Neural cell (in vitro differentiated cells): ENCODE results near the gene DDX31. TPM values are rescaled to one million over a fixed set of nuclear protein-coding genes. Genes with fewer than 3 reads are reported as not detected.

Source experiments
- H2AFZ ChIP-seq: fragments of 200-600, 300-800 bp; sonication (generic), shearing (Covaris generic); 2 replicates; pipeline ENCODE4 v1.6.0; 2014; ENCODE audit warnings: low read depth, mild to moderate bottlenecking, antibody characterized with exemption, low read length, moderate library complexity
- H3F3A ChIP-seq: fragments of 200-600 bp; shearing (Covaris generic); 2 replicates; pipeline ENCODE4 v1.6.1; 2016; ENCODE audit warnings: mild to moderate bottlenecking, moderate library complexity, mixed read lengths, antibody characterized with exemption, low read length; ENCODE audit not compliant: insufficient read depth, poor library complexity, severe bottlenecking
- H3K27ac ChIP-seq: fragments of 200-600, 300-800 bp; sonication (generic), shearing (Covaris generic); 2 replicates; pipeline ENCODE4 v1.5.1; 2014; ENCODE audit warnings: mild to moderate bottlenecking, low read length, moderate library complexity
- H3K27me3 ChIP-seq: fragments of 300-800, 200-600 bp; sonication (generic), shearing (Covaris generic); 2 replicates; pipeline ENCODE4 v1.6.0; 2014; ENCODE audit warnings: mild to moderate bottlenecking, low read depth, low read length, moderate library complexity; ENCODE audit not compliant: insufficient read depth
- H3K36me3 ChIP-seq: fragments of 300-800, 200-600 bp; sonication (generic), shearing (Covaris generic); 2 replicates; pipeline ENCODE4 v1.5.1; 2014; ENCODE audit warnings: mild to moderate bottlenecking, antibody characterized with exemption, low read length, moderate library complexity; ENCODE audit not compliant: insufficient read depth
- H3K4me2 ChIP-seq: fragments of 300-800, 200-600 bp; sonication (generic), shearing (Covaris generic); 2 replicates; pipeline ENCODE4 v1.6.0; 2014; ENCODE audit warnings: mild to moderate bottlenecking, low read length
- H3K4me3 ChIP-seq: fragments of 300-800, 200-600 bp; sonication (generic), shearing (Covaris generic); 2 replicates; pipeline ENCODE4 v1.5.1; 2014; ENCODE audit warnings: mild to moderate bottlenecking, low read length, moderate library complexity
- H3K79me2 ChIP-seq: fragments of 200-600 bp; shearing (Covaris generic); replicated peaks from 2 replicates; pipeline ENCODE4 v1.6.0; 2014; ENCODE audit warnings: mild to moderate bottlenecking, low read length, moderate library complexity; ENCODE audit not compliant: insufficient read depth
- H3K9ac ChIP-seq: fragments of 300-800, 200-600 bp; sonication (generic), shearing (Covaris generic); 2 replicates; pipeline ENCODE4 v1.6.1; 2016; ENCODE audit warnings: mild to moderate bottlenecking, low read length, mixed read lengths
- H3K9me2 ChIP-seq: fragments of 200-600 bp; shearing (Covaris generic); 2 replicates; pipeline ENCODE4 v1.6.1; 2016; ENCODE audit warnings: mild to moderate bottlenecking, low read length, mixed read lengths; ENCODE audit not compliant: insufficient read depth
- H3K9me3 ChIP-seq: fragments of 200-600, 300-800 bp; sonication (generic), shearing (Covaris generic); 2 replicates; pipeline ENCODE4 v1.6.1; 2016; ENCODE audit warnings: mild to moderate bottlenecking, mixed run types, low read length, moderate library complexity, mixed read lengths
- H4K20me1 ChIP-seq: fragments of 200-600 bp; shearing (Covaris generic); 2 replicates; pipeline ENCODE4 v1.6.1; 2016; ENCODE audit warnings: mild to moderate bottlenecking, mixed run types; ENCODE audit not compliant: insufficient read depth
- CTCF ChIP-seq: fragments of 450-650 bp; IDR thresholded peaks from 2 replicates; pipeline ENCODE4 v1.5.1; 2014; ENCODE audit warnings: antibody characterized with exemption, mild to moderate bottlenecking, moderate library complexity; ENCODE audit not compliant: poor library complexity, severe bottlenecking
- EP300 ChIP-seq: fragments of 450-650 bp; conservative IDR thresholded peaks from 2 replicates; pipeline ENCODE4 v1.6.1; 2014; ENCODE audit warnings: antibody characterized with exemption, mild to moderate bottlenecking, moderate library complexity; ENCODE audit not compliant: poor library complexity, severe bottlenecking
- EZH2 ChIP-seq: fragments of 200-600, 300-800 bp; shearing (Covaris generic), sonication (generic); IDR thresholded peaks from 2 replicates; pipeline ENCODE4 v1.6.1; 2014; ENCODE audit warnings: antibody characterized with exemption, low read length, borderline replicate concordance, mild to moderate bottlenecking; ENCODE audit not compliant: insufficient read depth, poor library complexity, severe bottlenecking
- MXI1 ChIP-seq: fragments of 450-650 bp; conservative IDR thresholded peaks from 2 replicates; pipeline ENCODE4 v1.6.1; 2014; ENCODE audit warnings: antibody characterized with exemption, mild to moderate bottlenecking; ENCODE audit not compliant: poor library complexity, severe bottlenecking
- POLR2AphosphoS5 ChIP-seq: IDR thresholded peaks from 2 replicates; pipeline ENCODE4 v1.6.1; 2012
- RAD21 ChIP-seq: fragments of 450-650 bp; conservative IDR thresholded peaks from 2 replicates; pipeline ENCODE4 v1.6.1; 2014; ENCODE audit warnings: antibody characterized with exemption, mild to moderate bottlenecking, moderate library complexity
- REST ChIP-seq: IDR thresholded peaks from 2 replicates; pipeline ENCODE4 v1.6.1; 2012; ENCODE audit warnings: borderline replicate concordance
- SMC3 ChIP-seq: fragments of 450-650 bp; conservative IDR thresholded peaks from 2 replicates; pipeline ENCODE4 v1.6.1; 2014; ENCODE audit warnings: antibody characterized with exemption, mild to moderate bottlenecking, moderate library complexity; ENCODE audit not compliant: poor library complexity
- TAF1 ChIP-seq: IDR thresholded peaks from 2 replicates; pipeline ENCODE4 v1.6.1; 2012; ENCODE audit warnings: low read depth
- polyA plus RNA-seq: library from polyadenylated mRNA; depleted of rRNA; stranded (reverse); fragments of >200 nt; gene quantifications from 2 replicates; pipeline ENCODE4 v1.2.3, GENCODE V29; 2014

DDX31 gene
- polyA plus RNA-seq, 1 donor from 2014 or later = 12.8 TPM

- no peak for TF ChIP-seq SMC3
- Histone ChIP-seq H3K4me2 (no peak overlapping the region), H3F3A (no peaks in the 10 kb centered on the region), H3K9me3 (no peaks in the 10 kb centered on the region), H3K36me3 (peaks cover 5% of the 10 kb centered on the region), H3K79me2 (peaks cover 69% of the 10 kb centered on the region), H3K4me3 (no peak overlapping the region), H3K27me3 (no peaks in the 10 kb centered on the region), H3K9me2 (no peaks in the 10 kb centered on the region), H3K27ac (no peak overlapping the region), H2AFZ (no peak overlapping the region), H4K20me1 (no peaks in the 10 kb centered on the region), H3K9ac (no peak overlapping the region)
These were observed 4.7 kb upstream of the DDX31 start for GRCh38 chr9:132674485-132674884.

- peak overlapping the region; percentile 69 for H3K4me3 ChIP-seq
- no peak for TF ChIP-seq TAF1
- TF ChIP-seq RAD21 = no peak
- no peak for TF ChIP-seq EZH2
- TF ChIP-seq MXI1 = no peak
- no peak for TF ChIP-seq SMC3
- no peak for TF ChIP-seq POLR2AphosphoS5
- no peak for TF ChIP-seq REST
- TF ChIP-seq EP300 = no peak
- no peak for TF ChIP-seq CTCF
- H2AFZ ChIP-seq = no peak overlapping the region
- H3K27me3 ChIP-seq = no peaks in the 10 kb centered on the region
- no peaks in the 10 kb centered on the region for H3K9me3 ChIP-seq
- no peaks in the 10 kb centered on the region for H3K36me3 ChIP-seq
- H3K4me2 ChIP-seq = no peak overlapping the region
- H4K20me1 ChIP-seq = no peaks in the 10 kb centered on the region
- no peaks in the 10 kb centered on the region for H3F3A ChIP-seq
- H3K9me2 ChIP-seq = no peaks in the 10 kb centered on the region
- H3K79me2 ChIP-seq = peaks cover 67% of the 10 kb centered on the region
- no peak overlapping the region for H3K27ac ChIP-seq
- no peak overlapping the region for H3K9ac ChIP-seq
These were observed 3.6 kb upstream of the DDX31 start for GRCh38 chr9:132673355-132673754.

- Histone ChIP-seq H3K36me3 (no peaks in the 10 kb centered on the region), H4K20me1 (no peaks in the 10 kb centered on the region), H3K4me2 (peak overlapping the region; percentile 41), H3K27ac (no peak overlapping the region), H3K9me3 (no peaks in the 10 kb centered on the region), H3K9ac (no peak overlapping the region), H3F3A (no peaks in the 10 kb centered on the region), H3K9me2 (no peaks in the 10 kb centered on the region), H3K27me3 (no peaks in the 10 kb centered on the region), H2AFZ (no peak overlapping the region), H3K79me2 (peaks cover 64% of the 10 kb centered on the region), H3K4me3 (peak overlapping the region; percentile 69)
- TF ChIP-seq SMC3 = no peak
- no peak for TF ChIP-seq EP300
- TF ChIP-seq RAD21 = no peak
- no peak for TF ChIP-seq TAF1
- no peak for TF ChIP-seq EZH2
- no peak for TF ChIP-seq REST
- no peak for TF ChIP-seq CTCF
- no peak for TF ChIP-seq POLR2AphosphoS5
- no peak for TF ChIP-seq MXI1
These were observed 2.6 kb upstream of the DDX31 start for GRCh38 chr9:132672413-132672690.
